Neutrophil (primary cell): ENCODE data around the gene TIAM1.

Source experiments
- H3K27ac ChIP-seq: fragments of 200-600 bp; sonication (generic); 2 replicates; pipeline ENCODE4 v1.5.1; 2016; ENCODE audit warnings: mild to moderate bottlenecking, moderate library complexity
- H3K27me3 ChIP-seq: fragments of 200-600 bp; sonication (generic); 2 replicates; pipeline ENCODE4 v1.6.0; 2016; ENCODE audit warnings: mild to moderate bottlenecking
- H3K36me3 ChIP-seq: fragments of 200-600 bp; sonication (generic); 2 replicates; pipeline ENCODE4 v1.5.1; 2017
- H3K4me1 ChIP-seq, 2 experiments: fragments of 200-600 bp in 1 of 2; sonication (generic) in 1 of 2; 1 replicate in 1 of 2; 2 replicates in 1 of 2; pipeline versions ENCODE4 v1.5.1 to v1.6.1; 2013 to 2016; ENCODE audit warnings: low read depth in 1 of 2, low read length in 1 of 2, mild to moderate bottlenecking in 1 of 2, moderate library complexity in 1 of 2; ENCODE audit not compliant: control insufficient read depth in 1 of 2, insufficient read depth in 1 of 2
- H3K4me3 ChIP-seq, 2 experiments: fragments of 200-600 bp in 1 of 2; sonication (generic) in 1 of 2; 1 replicate in 1 of 2; 2 replicates in 1 of 2; pipeline ENCODE4 v1.5.1; 2013 to 2016; ENCODE audit warnings: low read depth in 1 of 2, low read length in 1 of 2, mild to moderate bottlenecking in 1 of 2, moderate library complexity in 1 of 2
- H3K9me3 ChIP-seq: fragments of 200-600 bp; sonication (generic); 2 replicates; pipeline ENCODE4 v1.5.1; 2016
- CTCF ChIP-seq: fragments of 200-600 bp; sonication (generic); IDR thresholded peaks from 2 replicates; pipeline ENCODE4 v1.5.1; 2016; ENCODE audit warnings: antibody characterized with exemption

Gene TIAM1

DNA sequence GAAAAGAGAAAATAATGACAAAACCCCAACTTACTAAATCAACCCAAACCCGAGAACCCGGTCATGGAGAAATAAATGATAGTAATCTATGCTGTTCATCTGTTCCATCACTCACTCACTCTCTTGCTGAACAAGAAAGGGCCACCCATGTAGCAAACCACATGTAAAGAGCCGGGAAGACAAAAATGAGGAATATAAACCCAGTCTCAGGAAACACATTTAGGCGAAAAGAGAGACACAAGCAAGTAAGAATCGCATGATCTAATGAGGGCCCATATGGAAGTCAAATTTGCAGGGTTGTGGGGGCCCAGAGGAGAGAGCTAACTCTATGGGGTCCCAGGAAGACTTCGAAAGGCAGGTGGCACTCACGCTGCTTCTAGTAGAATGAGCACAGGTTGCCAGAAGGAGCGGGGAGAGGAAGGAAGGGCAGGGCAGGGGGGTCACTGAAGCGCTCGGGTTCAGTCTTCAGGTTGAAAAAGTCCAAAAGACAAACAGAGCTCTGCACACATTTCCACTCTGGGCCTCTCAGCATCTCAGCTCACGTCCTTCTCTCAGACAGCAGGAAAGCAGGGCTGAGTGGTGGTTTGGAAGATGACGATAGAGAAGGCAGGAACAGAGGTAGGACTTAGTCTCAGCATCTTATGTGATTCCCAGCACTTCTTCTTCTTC is 162.8 kb downstream of the TIAM1 start:
- H3K4me3 ChIP-seq = no peak overlapping the region

DNA sequence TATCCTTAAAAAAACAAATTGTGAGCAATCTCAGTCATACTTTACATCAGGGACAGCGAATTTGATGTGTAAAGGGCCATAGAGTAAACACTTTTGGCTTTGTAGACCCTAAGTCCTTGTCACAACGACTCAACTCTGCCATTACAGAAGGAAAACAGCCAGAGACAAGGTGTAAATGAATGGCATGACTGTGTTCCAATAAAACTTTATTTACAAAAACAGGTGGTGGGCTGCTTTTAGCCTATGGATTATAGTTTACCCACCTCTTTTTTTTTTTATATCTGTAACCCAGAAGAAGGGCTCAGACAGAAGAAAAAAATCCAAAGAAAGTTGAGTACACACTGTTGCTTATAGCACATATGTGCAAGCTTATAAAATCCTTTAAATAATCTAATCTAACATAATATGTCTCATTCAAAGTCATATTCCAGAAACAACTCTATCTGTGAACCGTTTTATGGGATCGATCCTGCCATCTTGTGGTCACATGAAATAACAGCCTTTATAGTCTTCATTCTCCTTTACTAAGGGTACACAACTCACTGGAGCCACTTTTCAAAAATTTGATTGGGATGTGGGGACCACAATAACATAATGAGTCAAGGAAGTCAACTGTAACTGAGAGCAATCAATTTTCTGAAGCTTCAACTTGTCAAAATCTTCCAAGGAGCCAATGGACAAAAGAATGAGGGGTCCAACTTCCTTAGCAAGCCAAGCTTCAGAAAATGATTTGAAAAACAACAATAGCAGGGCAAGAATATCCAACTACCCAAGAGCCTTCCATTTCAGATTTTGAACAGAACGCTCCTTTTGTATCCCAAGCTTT is 163.6 kb downstream of the TIAM1 start:
- Histone ChIP-seq H3K9me3 (no peaks in the 10 kb centered on the region), H3K27ac (no peak overlapping the region), H3K4me3 (no peak overlapping the region), H3K4me1 (no peaks in the 10 kb centered on the region), H3K27me3 (peaks cover 11% of the 10 kb centered on the region), H3K36me3 (no peaks in the 10 kb centered on the region)
- TF ChIP-seq CTCF = no peak

More for the DNA sequence above, 162.8 kb downstream of the TIAM1 start:
- Histone ChIP-seq H3K4me1 (no peaks in the 10 kb centered on the region), H3K27me3 (peaks cover 11% of the 10 kb centered on the region), H3K36me3 (no peaks in the 10 kb centered on the region), H3K27ac (no peak overlapping the region), H3K9me3 (no peaks in the 10 kb centered on the region)
- TF ChIP-seq CTCF = no peak

DNA sequence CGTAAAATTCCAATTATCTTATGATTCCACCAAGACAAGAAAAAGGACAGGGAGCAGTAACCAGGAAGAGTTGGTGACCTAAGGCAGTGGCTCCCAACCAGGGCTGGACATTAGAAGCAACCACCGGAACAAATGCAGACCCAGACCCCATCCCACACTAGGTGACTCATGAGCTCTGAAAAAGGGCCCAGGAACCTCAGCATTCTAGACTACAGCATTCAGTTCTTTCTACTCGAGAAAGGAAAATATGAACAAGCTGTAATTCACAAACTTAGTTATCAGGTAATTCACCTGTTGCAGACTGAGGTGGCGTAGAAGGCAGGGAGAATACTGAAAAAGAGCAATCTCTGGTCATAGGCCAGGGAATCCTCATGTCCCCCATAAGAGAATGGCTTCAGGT is 167.3 kb downstream of the TIAM1 start:
- Histone ChIP-seq H3K27ac (no peak overlapping the region), H3K4me1 (no peaks in the 10 kb centered on the region), H3K9me3 (no peaks in the 10 kb centered on the region), H3K27me3 (peaks cover 45% of the 10 kb centered on the region), H3K4me3 (no peak overlapping the region), H3K36me3 (no peaks in the 10 kb centered on the region)
- TF ChIP-seq CTCF = no peak

DNA sequence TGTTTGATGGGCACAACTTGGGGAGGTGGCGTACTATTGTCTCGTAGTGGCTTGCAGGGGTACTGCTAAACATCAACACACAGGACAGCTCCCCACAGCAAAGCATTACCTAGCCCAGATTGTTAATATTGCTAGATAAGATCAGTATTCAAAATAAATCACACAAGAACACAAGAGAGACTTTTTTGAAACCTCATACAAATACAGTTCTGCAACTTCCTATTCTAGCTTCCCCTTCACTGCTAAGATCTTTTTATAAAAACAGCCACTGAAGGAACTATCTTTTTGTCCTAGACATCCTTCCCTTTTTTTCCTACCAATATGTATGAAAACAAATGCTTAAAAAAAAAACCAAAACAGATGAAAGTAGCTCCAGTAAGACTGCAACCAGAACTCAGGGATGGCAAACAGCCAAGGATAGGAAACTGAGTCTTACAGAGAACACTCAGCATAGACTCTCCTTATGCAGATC is 167.9 kb downstream of the TIAM1 start:
- H3K27me3 ChIP-seq = peaks cover 43% of the 10 kb centered on the region
- no peaks in the 10 kb centered on the region for H3K9me3 ChIP-seq
- no peak overlapping the region for H3K27ac ChIP-seq
- H3K36me3 ChIP-seq = no peaks in the 10 kb centered on the region
- TF ChIP-seq CTCF = no peak
- H3K4me3 ChIP-seq = no peak overlapping the region
- H3K4me1 ChIP-seq = no peaks in the 10 kb centered on the region

DNA sequence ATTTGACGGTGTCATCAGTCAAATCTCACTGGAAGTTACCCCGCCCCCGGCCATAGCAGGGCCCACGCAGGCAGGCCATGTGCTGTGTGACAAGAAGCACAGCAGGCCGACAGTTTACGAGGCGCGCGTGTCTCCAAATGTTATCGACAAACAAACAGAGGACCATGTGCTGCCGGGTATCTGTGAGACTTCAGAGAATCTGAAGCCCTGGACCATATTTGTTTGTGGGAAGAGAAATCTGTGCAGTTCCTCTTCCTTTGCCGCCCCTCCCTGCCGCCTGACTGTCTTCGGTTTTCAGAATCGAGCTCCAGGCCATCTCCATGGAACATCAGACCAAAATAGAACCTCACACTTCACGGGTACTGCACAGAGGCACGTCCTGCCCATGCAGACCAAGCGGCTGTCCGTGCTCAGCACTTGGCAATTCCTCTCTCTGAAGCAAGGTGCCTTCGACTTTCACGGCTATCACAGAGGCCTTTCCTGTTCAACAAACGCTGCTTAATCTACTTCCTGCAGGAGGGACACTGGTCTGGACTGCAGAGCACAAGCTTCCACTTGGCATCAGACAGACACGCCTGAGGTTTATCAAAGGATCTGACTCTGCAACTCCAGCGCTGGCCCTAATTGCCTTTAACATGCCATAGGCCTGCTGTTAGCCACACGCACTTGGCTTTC is 170.0 kb downstream of the TIAM1 start:
- Histone ChIP-seq H3K4me1 (no peaks in the 10 kb centered on the region), H3K36me3 (no peaks in the 10 kb centered on the region), H3K27ac (no peak overlapping the region)

More for the DNA sequence above, 170.0 kb downstream of the TIAM1 start:
- Histone ChIP-seq H3K27me3 (peaks cover 35% of the 10 kb centered on the region), H3K4me3 (no peak overlapping the region), H3K9me3 (no peaks in the 10 kb centered on the region)
- no peak for TF ChIP-seq CTCF
